GM12892 (cell line): Measurements from ENCODE around the gene KCNAB1.

Experiments used
- POLR2A ChIP-seq: IDR thresholded peaks from 2 replicates; pipeline ENCODE4 v1.6.1; 2011; ENCODE audit warnings: low read depth, low read length, control low read depth
- TAF1 ChIP-seq: IDR thresholded peaks from 2 replicates; pipeline ENCODE4 v1.6.1; 2011; ENCODE audit warnings: low read depth, mild to moderate bottlenecking, control low read depth, low read length, borderline replicate concordance

DNA sequence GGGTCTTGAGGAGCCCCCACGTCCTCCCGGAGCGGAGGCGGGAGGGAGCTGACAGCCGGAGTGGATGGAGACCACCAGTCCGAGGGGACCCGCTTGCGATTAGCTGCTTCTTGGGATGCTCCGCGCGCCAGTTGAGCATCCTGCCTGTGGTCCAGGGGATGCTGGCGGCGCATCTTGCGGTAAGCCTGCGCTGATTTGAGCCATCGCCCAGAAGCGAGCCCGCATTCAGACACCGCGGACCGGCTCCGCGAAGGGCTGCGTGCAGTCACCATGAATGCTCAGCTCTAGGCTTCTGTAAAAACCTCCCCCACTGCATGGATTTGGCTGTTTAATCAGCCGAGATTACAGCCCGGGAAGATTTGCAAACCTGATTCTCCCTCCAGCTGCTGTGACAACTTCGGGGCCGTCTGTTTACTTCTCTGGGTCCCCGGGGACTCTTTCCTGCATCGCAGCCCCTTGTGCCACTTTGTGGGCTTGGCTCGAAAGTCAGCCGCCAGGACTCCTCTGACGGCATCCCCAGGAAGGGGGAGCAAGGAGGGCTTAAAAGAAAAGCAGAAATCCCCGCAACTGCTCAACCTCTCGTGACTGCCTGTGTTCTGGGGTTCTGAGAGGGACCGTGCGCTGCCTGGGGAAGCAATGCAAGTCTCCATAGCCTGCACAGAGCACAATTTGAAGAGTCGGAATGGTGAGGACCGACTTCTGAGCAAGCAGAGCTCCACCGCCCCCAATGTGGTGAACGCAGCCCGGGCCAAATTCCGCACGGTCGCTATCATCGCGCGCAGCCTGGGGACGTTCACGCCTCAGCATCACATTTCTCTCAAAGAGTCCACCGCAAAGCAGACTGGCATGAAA lies 171.1 kb downstream of the KCNAB1 start:
- TF ChIP-seq POLR2A (no peak), TAF1 (no peak)
